ENCODE data around the gene MMP24. TPM values are rescaled to one million over a fixed set of nuclear protein-coding genes. Genes with fewer than 3 reads are reported as not detected.

MMP24 gene
- total RNA-seq (1 to 10 TPM in 3 of 5 donors, not detected in 2; 1.5 to 6.2 (median 2.7) TPM), polyA plus RNA-seq (1 to 10 TPM in 1 of 3 donors, under 1 TPM in 2; 0.15 to 1.7 (median 0.20) TPM)
- long read RNA-seq, donor 1, partial matches to known transcripts: 20 of 20 reads
- long read RNA-seq, donor 1, other reads (novel, unspliced or antisense): 0 of 20 reads
- long read RNA-seq, donor 2: 0 reads
- long read RNA-seq, donor 3, partial matches to known transcripts: 17 of 17 reads
- long read RNA-seq, donor 3, other reads (novel, unspliced or antisense): 0 of 17 reads
- long read RNA-seq, donor 4: 0 reads
- long read RNA-seq, donor 5, partial matches to known transcripts: 30 of 68 reads
- long read RNA-seq, donor 5, other reads (novel, unspliced or antisense): 38 of 68 reads
- long read RNA-seq, donor 6, full-length matches to known transcripts: 4 of 4 reads
- long read RNA-seq, donor 6, partial matches to known transcripts: 0 of 4 reads
- long read RNA-seq, donor 6, other reads (novel, unspliced or antisense): 0 of 4 reads
- long read RNA-seq, donor 7, partial matches to known transcripts: 65 of 150 reads
- long read RNA-seq, donor 7, other reads (novel, unspliced or antisense): 85 of 150 reads
- long read RNA-seq, donor 8: 0 reads
- long read RNA-seq, donor 9, partial matches to known transcripts: 0 of 20 reads
- long read RNA-seq, donor 9, other reads (novel, unspliced or antisense): 20 of 20 reads
- long read RNA-seq, donor 10, partial matches to known transcripts: 0 of 21 reads
- long read RNA-seq, donor 10, other reads (novel, unspliced or antisense): 21 of 21 reads

DNA sequence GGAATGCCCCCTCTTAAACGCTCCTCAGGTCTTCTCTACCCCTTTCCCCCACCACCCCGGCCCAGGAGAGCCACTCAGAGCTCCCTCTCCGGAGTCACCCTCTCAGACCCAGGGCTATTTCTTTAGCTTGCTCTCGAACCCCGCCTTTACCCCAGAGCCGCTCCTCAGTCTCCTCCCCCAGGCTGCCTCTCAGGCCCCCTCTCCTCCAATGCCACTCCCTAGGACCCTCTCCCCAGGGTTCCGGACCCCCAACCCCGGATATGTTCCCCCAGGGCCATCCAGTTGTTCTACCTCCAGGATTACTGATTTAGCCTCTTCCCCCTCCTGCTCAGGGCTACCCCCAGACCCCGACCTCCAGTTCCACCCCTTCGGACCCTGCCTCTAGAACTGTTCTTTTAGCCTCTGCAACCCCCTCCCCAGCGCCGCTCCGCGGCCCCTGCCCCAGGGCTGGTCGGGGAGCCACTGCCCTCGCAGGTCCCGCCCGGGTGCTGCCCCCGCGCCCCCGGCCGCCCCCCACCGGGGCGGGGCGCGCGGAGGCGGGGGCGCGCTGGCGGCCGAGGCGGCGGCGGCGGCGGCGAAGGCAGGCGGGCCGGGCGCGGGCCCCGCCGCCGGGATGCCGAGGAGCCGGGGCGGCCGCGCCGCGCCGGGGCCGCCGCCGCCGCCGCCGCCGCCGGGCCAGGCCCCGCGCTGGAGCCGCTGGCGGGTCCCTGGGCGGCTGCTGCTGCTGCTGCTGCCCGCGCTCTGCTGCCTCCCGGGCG, at the start of gene MMP24:
MMP24 (plus strand) TSS at position 565 of the 758 bp plus-strand sequence; CDS start at position 614, 49 bp downstream.
- WGBS, 5 donors: 3 to 10% (median 5%) methylated on average over 17 to 60 of the region's 70 CpGs
- Histone ChIP-seq H3K4me3 (peak within 1 kb of the TSS; percentile 26 to 41 (median 34)), H3K4me1 (peaks cover 0 to 14% (median 11%) of the 10 kb centered on the region in 4 donors), H3K36me3 (no peaks in the 10 kb centered on the region), H3K9me3 (no peaks in the 10 kb centered on the region), H3K27me3 (peaks cover 0 to 22% (median 0%) of the 10 kb centered on the region in 3 donors), H3K27ac (no peak within 1 kb of the TSS)
- TF ChIP-seq, protein P1, sequence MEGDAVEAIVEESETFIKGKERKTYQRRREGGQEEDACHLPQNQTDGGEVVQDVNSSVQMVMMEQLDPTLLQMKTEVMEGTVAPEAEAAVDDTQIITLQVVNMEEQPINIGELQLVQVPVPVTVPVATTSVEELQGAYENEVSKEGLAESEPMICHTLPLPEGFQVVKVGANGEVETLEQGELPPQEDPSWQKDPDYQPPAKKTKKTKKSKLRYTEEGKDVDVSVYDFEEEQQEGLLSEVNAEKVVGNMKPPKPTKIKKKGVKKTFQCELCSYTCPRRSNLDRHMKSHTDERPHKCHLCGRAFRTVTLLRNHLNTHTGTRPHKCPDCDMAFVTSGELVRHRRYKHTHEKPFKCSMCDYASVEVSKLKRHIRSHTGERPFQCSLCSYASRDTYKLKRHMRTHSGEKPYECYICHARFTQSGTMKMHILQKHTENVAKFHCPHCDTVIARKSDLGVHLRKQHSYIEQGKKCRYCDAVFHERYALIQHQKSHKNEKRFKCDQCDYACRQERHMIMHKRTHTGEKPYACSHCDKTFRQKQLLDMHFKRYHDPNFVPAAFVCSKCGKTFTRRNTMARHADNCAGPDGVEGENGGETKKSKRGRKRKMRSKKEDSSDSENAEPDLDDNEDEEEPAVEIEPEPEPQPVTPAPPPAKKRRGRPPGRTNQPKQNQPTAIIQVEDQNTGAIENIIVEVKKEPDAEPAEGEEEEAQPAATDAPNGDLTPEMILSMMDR (IDR thresholded peaks at IDR 0.05): no peak
- no peak for TF ChIP-seq EP300 (IDR thresholded peaks at IDR 0.05)
- no peak for TF ChIP-seq POLR2A (IDR thresholded peaks at IDR 0.05)
- TF ChIP-seq POLR2AphosphoS5 (IDR thresholded peaks at IDR 0.05): no peak
- DNase-seq: peak in 1 of 2 donors; percentile 16
- intact Hi-C loops (cut with DNase I; ENCODE audit: low total_unique reads): no loop called here

DNA sequence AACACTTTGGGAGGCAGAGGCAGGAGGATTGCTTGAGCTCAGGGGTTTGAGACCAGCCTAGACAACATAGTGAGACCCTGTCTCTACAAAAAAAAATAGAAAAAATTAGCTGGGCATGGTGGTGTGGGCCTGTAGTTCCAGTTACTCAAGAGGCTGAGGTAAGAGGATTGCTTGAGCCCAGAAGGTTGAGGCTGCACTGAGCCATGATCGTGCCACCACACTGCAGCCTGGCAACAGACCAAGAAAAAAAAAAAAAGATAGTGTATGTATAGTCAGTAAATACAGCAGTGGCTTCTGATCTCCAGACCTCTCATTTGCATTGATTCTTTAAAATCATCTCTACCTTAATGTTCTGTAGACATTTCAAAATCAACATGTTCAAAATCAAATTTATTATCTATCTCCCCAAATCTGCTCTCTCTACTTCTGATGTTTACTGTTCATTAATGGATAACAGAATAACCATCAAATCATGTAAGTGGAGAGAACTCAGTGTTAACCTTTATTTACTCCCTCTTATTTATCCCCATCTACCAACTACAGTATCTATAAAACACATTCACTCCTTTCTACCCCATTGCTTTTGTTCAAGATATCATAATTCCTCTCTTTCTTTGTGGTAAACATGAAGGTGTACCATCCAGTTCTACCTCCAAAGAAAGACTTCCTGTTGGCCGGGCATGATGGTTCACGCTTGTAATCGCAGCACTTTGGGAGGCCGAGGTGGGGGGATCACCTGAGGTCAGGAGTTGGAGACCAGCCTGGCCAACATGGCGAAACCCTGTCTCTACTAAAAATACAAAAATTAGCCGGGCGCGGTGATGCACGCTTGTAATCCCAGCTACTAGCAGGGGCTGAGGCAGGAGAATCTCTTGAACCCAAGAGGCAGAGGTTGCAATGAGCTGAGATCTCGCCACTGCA, 46.9 kb upstream of the MMP24 start:
- Histone ChIP-seq H3K4me1 (peaks cover 0 to 9% (median 5%) of the 10 kb centered on the region in 4 donors), H3K36me3 (peaks cover 8 to 16% (median 12%) of the 10 kb centered on the region in 4 donors), H3K9me3 (no peaks in the 10 kb centered on the region), H3K27me3 (no peaks in the 10 kb centered on the region), H3K4me3 (no peak overlapping the region), H3K27ac (no peak overlapping the region)
- WGBS, 5 donors: 60 to 83% (median 74%) methylated on average over 11 of the region's 11 CpGs
- DNase-seq: no peak
- TF ChIP-seq EP300 (IDR thresholded peaks at IDR 0.05): no peak
- no peak for TF ChIP-seq POLR2AphosphoS5 (IDR thresholded peaks at IDR 0.05)
- no peak for TF ChIP-seq POLR2A (IDR thresholded peaks at IDR 0.05)
- TF ChIP-seq, protein P1 (IDR thresholded peaks at IDR 0.05): no peak
- intact Hi-C loops (cut with DNase I; ENCODE audit: low total_unique reads): no loop called here

DNA sequence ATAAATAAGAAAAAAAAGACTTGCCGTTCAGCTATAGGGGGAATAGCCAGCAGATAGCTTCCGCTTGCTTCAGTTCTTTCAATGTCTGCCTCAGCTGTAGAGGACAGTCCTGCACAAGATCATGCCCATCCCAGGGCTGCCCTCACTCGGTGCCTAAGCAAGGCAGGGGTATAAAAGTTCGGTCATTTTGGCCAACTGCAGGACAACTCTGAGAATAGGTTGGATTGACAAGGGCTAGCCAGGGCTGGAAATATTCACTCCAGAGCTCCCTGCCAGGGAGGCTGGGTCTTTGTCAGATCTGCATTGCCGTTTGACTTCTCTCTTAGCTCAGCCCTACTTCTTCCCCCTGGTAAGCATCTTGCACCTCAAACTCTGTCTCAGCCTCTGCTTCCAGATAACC, 46.2 kb upstream of the MMP24 start:
- Histone ChIP-seq H3K36me3 (peaks cover 8 to 16% (median 12%) of the 10 kb centered on the region in 4 donors), H3K27ac (no peak overlapping the region), H3K4me1 (peaks cover 0 to 4% (median 0%) of the 10 kb centered on the region in 4 donors), H3K27me3 (no peaks in the 10 kb centered on the region), H3K4me3 (no peak overlapping the region), H3K9me3 (no peaks in the 10 kb centered on the region)
- TF ChIP-seq EP300 (IDR thresholded peaks at IDR 0.05) (no peak), POLR2AphosphoS5 (IDR thresholded peaks at IDR 0.05) (no peak), POLR2A (IDR thresholded peaks at IDR 0.05) (no peak)
- TF ChIP-seq, protein P1 (IDR thresholded peaks at IDR 0.05): no peak
- intact Hi-C loops (cut with DNase I; ENCODE audit: low total_unique reads): no loop called here
- WGBS, 5 donors: 88 to 93% (median 90%) methylated on average over 5 of the region's 5 CpGs
- DNase-seq: no peak
